PC-9 (cell line): Measurements from ENCODE around the gene APRT. TPM values are rescaled to one million over a fixed set of nuclear protein-coding genes. Genes with fewer than 3 reads are reported as not detected.

Experiments used
- BruUV-seq: library from RNA; stranded (reverse); fragments of 400-500 nt; replicated peaks from 2 replicates; lab custom pipeline; 2021; lab: Mats Ljungman, UMichigan
- CTCF ChIA-PET: fragments of 300-600 bp; sonication (Branson Sonifier 250); formaldehyde crosslinking; loops from one replicate; lab custom pipeline; 2022; ENCODE audit warnings: antibody characterized with exemption; lab: Charles Lee
- POLR2A ChIA-PET: fragments of 300-600 bp; sonication (Branson Sonifier 250); formaldehyde crosslinking; loops from one replicate; lab custom pipeline; 2022; ENCODE audit warnings: antibody characterized with exemption; ENCODE audit not compliant: unreplicated experiment; lab: Charles Lee
- DNase-seq, 2 experiments: peaks; one replicate each; pipeline versions ENCODE4 v3.0.0 to v3.0.0-alpha.2; 2015 to 2022; ENCODE audit warnings: mixed read lengths in 1 of 2
- H2AFZ ChIP-seq: fragments of 200-600 bp; sonication (generic); 2 replicates; pipeline ENCODE4 v1.8.1; 2017; ENCODE audit warnings: antibody characterized with exemption
- H3F3A ChIP-seq: fragments of 200-600 bp; sonication (generic); 2 replicates; pipeline ENCODE4 v1.8.1; 2017; ENCODE audit warnings: antibody characterized with exemption, mild to moderate bottlenecking, low read depth; ENCODE audit not compliant: insufficient read depth
- H3K27ac ChIP-seq: fragments of 200-600 bp; sonication (generic); 2 replicates; pipeline ENCODE4 v1.6.1; 2016; ENCODE audit warnings: mixed run types
- H3K27me3 ChIP-seq: fragments of 200-600 bp; sonication (generic); 2 replicates; pipeline ENCODE4 v1.6.1; 2016; ENCODE audit warnings: low read depth, mixed run types; ENCODE audit not compliant: insufficient read depth
- H3K36me3 ChIP-seq: fragments of 200-600 bp; sonication (generic); 2 replicates; pipeline ENCODE4 v1.6.1; 2016; ENCODE audit warnings: low read depth, mixed run types
- H3K4me1 ChIP-seq: fragments of 200-600 bp; sonication (generic); replicated peaks from 2 replicates; pipeline ENCODE4 v1.6.1; 2016; ENCODE audit warnings: mixed run types; ENCODE audit not compliant: insufficient read depth
- H3K4me2 ChIP-seq: fragments of 200-600 bp; sonication (generic); 2 replicates; pipeline ENCODE4 v1.6.1; 2017; ENCODE audit warnings: mixed run types
- H3K4me3 ChIP-seq: fragments of 200-600 bp; sonication (generic); 2 replicates; pipeline ENCODE4 v1.6.1; 2016; ENCODE audit warnings: mixed run types
- H3K79me2 ChIP-seq: fragments of 200-600 bp; sonication (generic); 2 replicates; pipeline ENCODE4 v1.6.1; 2017; ENCODE audit warnings: low read depth, mixed run types
- H3K9me2 ChIP-seq: fragments of 200-600 bp; sonication (generic); 2 replicates; pipeline ENCODE4 v1.8.1; 2017; ENCODE audit warnings: mild to moderate bottlenecking; ENCODE audit not compliant: insufficient read depth
- H3K9me3 ChIP-seq: fragments of 200-600 bp; sonication (generic); 2 replicates; pipeline ENCODE4 v1.8.1; 2016; ENCODE audit warnings: low read depth; ENCODE audit not compliant: insufficient read depth
- H4K20me1 ChIP-seq: fragments of 200-600 bp; sonication (generic); 2 replicates; pipeline ENCODE4 v1.8.1; 2017; ENCODE audit not compliant: insufficient read depth
- EZH2 ChIP-seq: fragments of 200-600 bp; sonication (generic); IDR thresholded peaks from 2 replicates; pipeline ENCODE4 v1.8.0; 2017; ENCODE audit warnings: antibody characterized with exemption, low read depth
- intact Hi-C: fragments of 100-400 bp; cut with micrococcal nuclease; formaldehyde crosslinking; loops from one replicate; pipeline ENCODE4 v1.10.0; 2022; ENCODE audit not compliant: unreplicated experiment
- total RNA-seq: library from RNA; stranded (reverse); gene quantifications from 2 replicates; pipeline ENCODE4 v1.2.3, GENCODE V29; 2021
- TF ChIP-seq, protein P1 (sequence below): fragments of 200-600 bp; sonication (generic); conservative IDR thresholded peaks from 2 replicates; pipeline ENCODE4 v1.6.1; 2017; ENCODE audit warnings: mixed run types, antibody characterized with exemption, mild to moderate bottlenecking, moderate library complexity

APRT gene
- total RNA-seq, 1 experiment from 2014 or later = 213 TPM

DNA sequence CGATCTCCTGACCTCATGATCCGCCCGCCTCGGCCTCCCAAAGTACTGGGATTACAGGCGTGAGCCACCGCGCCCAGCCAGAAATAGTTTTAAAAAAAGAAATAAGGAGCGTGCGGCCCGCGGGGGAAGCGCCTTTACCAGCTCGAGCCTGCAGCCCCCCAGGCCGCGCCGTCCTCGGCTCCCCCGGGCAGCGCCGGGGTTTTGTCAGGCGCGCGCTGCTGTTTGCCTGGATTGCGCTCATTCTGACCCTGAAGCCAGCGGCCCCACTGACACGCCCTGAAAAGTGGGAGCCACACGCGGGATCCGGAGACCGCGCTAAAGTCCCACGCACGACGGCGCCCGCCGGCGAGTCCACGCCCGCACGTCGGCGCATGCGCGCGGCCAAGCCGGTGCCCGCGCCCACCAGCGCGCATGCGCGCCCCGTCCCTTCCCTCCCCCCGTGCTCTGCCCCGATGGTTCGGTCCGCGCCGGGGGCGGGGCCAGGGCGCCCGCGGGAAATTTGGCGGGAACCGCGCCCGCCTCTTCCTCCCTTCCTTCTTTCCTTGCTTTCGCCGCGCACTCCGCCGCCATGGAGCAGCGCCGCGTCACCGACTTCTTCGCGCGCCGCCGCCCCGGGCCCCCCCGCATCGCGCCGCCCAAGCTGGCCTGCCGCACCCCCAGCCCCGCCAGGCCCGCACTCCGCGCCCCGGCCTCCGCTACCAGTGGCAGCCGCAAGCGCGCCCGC lies 8.3 kb downstream of the APRT start, which contains the start of gene CDT1:
Gene CDT1, plus strand, starts transcription at position 526 of the 724 bp plus-strand sequence. Its CDS starts 43 bp downstream, at position 569.
- H3K27ac ChIP-seq = peak within 1 kb of the TSS; percentile 58
- intact Hi-C loops = loop anchor here (2.0 to 5.0 kb wide), 2 partner anchors 39 to 66 kb away; no protein-coding TSS in a partner anchor
- POLR2A ChIA-PET = interaction anchor here (0.6 to 0.7 kb wide), 3 partner anchors 9 to 33 kb away, joined by 3 to 20 read pairs (median 11); no protein-coding TSS in a partner anchor
- CTCF ChIA-PET = interaction anchor here (0.7 kb wide), 1 partner anchor 364 kb away, joined by 3 read pairs; no protein-coding TSS in a partner anchor
- TF ChIP-seq EZH2 = no peak
- TF ChIP-seq, protein P1, sequence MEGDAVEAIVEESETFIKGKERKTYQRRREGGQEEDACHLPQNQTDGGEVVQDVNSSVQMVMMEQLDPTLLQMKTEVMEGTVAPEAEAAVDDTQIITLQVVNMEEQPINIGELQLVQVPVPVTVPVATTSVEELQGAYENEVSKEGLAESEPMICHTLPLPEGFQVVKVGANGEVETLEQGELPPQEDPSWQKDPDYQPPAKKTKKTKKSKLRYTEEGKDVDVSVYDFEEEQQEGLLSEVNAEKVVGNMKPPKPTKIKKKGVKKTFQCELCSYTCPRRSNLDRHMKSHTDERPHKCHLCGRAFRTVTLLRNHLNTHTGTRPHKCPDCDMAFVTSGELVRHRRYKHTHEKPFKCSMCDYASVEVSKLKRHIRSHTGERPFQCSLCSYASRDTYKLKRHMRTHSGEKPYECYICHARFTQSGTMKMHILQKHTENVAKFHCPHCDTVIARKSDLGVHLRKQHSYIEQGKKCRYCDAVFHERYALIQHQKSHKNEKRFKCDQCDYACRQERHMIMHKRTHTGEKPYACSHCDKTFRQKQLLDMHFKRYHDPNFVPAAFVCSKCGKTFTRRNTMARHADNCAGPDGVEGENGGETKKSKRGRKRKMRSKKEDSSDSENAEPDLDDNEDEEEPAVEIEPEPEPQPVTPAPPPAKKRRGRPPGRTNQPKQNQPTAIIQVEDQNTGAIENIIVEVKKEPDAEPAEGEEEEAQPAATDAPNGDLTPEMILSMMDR = no peak
- DNase-seq = peak in 1 of 2 experiments; percentile 89
- peak within 1 kb of the TSS; percentile 82 for H3K4me3 ChIP-seq
- no peaks in the 10 kb centered on the region for H3K36me3 ChIP-seq
- H3K79me2 ChIP-seq = peaks cover 26% of the 10 kb centered on the region
- no peaks in the 10 kb centered on the region for H3K9me3 ChIP-seq
- H2AFZ ChIP-seq = peak within 1 kb of the TSS; percentile 83
- H3K9me2 ChIP-seq = no peaks in the 10 kb centered on the region
- H3K27me3 ChIP-seq = no peaks in the 10 kb centered on the region
- no TSS peak for BruUV-seq
- peaks cover 51% of the 10 kb centered on the region for H3F3A ChIP-seq
- peaks cover 15% of the 10 kb centered on the region for H3K4me1 ChIP-seq
- peak within 1 kb of the TSS; percentile 100 for H3K4me2 ChIP-seq
- H4K20me1 ChIP-seq = peaks cover 20% of the 10 kb centered on the region; the same call in 1 of the 2 replicates

DNA sequence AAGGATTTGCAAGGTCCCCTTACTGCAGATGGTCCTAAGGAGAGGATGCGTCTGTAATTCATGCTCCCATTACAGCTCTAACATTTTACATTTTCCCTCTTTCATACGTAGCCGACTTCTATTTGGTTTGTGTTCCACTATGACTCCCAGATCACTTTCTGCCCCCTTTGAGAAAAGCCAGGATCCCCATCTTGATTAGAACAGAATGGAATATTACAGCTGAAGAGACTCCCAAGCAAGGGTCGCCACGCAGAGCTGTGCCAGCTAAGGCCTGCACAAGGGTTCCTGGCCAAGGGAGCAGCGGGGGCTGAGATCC lies 11.5 kb downstream of the APRT start:
- no peak for DNase-seq
- peaks cover 26% of the 10 kb centered on the region for H3F3A ChIP-seq
- CTCF ChIA-PET = interaction anchor here (0.8 kb wide), 1 partner anchor 63 kb away, joined by 4 read pairs; no protein-coding TSS in a partner anchor
- no peaks in the 10 kb centered on the region for H4K20me1 ChIP-seq
- no TSS peak for BruUV-seq
- no peak overlapping the region for H3K4me2 ChIP-seq
- H3K27ac ChIP-seq = no peak overlapping the region
- H3K4me1 ChIP-seq = peaks cover 15% of the 10 kb centered on the region
- no peak overlapping the region for H3K4me3 ChIP-seq
- no peak overlapping the region for H2AFZ ChIP-seq
- peaks cover 12% of the 10 kb centered on the region for H3K79me2 ChIP-seq
- TF ChIP-seq EZH2 = no peak
- TF ChIP-seq, protein P1 = no peak
- H3K36me3 ChIP-seq = no peaks in the 10 kb centered on the region
- no peaks in the 10 kb centered on the region for H3K9me2 ChIP-seq
- intact Hi-C loops = loop anchor here (5.0 kb wide), 1 partner anchor 63 kb away; no protein-coding TSS in a partner anchor
- POLR2A ChIA-PET = no interaction called here
- H3K27me3 ChIP-seq = no peaks in the 10 kb centered on the region
- H3K9me3 ChIP-seq = no peaks in the 10 kb centered on the region

DNA sequence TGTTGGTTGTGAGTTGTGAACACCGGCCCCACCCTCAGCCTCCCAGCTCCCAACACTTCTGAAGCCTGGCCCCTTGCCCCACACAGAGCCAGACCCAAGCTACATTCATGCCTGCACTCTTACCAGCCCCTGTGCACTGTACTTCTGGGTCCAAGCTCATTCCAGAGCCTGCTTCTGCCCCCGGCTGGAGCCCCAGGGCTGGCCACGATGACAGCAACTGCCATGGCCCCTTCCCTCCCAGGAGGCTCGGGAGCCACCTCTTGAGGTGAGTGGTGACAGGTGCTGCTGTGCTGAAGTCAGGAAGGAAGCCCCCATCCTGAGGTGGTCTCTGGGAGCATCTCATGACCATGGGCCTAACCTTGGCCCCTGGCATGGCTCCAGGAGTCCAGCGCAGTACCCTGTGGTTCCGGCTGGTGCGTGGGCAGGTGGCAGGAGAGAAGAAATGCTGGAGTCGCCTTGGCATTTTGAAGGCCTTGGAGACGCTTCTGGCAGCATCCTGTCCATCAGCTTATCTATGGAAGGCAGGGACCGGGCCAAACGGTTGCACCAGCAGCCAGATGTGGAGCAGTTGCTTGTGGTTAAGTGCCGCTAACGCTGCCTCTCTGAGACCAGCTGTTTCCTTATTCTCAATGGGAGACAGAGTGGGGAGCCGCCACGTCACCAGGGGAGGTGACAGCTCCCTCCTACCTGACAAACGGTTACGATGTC lies 12.0 kb downstream of the APRT start:
- peak in 1 of 2 experiments; percentile 23 for DNase-seq
- H3K79me2 ChIP-seq = peaks cover 7% of the 10 kb centered on the region
- H3K9me3 ChIP-seq = no peaks in the 10 kb centered on the region
- no peaks in the 10 kb centered on the region for H4K20me1 ChIP-seq
- H3F3A ChIP-seq = peaks cover 25% of the 10 kb centered on the region
- ChIA-PET CTCF (interaction anchor here (0.8 kb wide), 1 partner anchor 62 kb away, joined by 4 read pairs; no protein-coding TSS in a partner anchor), POLR2A (interaction anchor here (0.6 kb wide), 1 partner anchor 810 kb away, joined by 7 read pairs; no protein-coding TSS in a partner anchor)
- no peak overlapping the region for H3K4me2 ChIP-seq
- no peak overlapping the region for H3K27ac ChIP-seq
- BruUV-seq = no TSS peak
- no peak overlapping the region for H2AFZ ChIP-seq
- H3K4me1 ChIP-seq = peaks cover 10% of the 10 kb centered on the region
- H3K27me3 ChIP-seq = no peaks in the 10 kb centered on the region
- H3K36me3 ChIP-seq = no peaks in the 10 kb centered on the region
- TF ChIP-seq EZH2 = no peak
- TF ChIP-seq, protein P1 = no peak
- H3K9me2 ChIP-seq = no peaks in the 10 kb centered on the region
- H3K4me3 ChIP-seq = no peak overlapping the region
- intact Hi-C loops = loop anchor here (5.0 kb wide), 1 partner anchor 62 kb away; no protein-coding TSS in a partner anchor
